PC-3 (cell line): ENCODE data around the gene DLG4. TPM values are rescaled to one million over a fixed set of nuclear protein-coding genes. Genes with fewer than 3 reads are reported as not detected.
A peak's percentile ranks its signal among the peaks of the same experiment; 100 is the strongest.

ENCODE experiments used
- ATAC-seq: fragments of 200-7000 bp; cut with Tn5 transposase; 2 replicates; pipeline ENCODE4 v1.9.1; 2020; ENCODE audit warnings: mild to moderate bottlenecking, moderate library complexity
- BruUV-seq: library from RNA; stranded (reverse); fragments of 400-500 nt; replicated peaks from 2 replicates; lab custom pipeline; 2021; lab: Mats Ljungman, UMichigan
- CTCF ChIA-PET: fragments of 300-600 bp; sonication (Branson Sonifier 250); formaldehyde crosslinking; loops from one replicate; lab custom pipeline; 2022; ENCODE audit warnings: antibody characterized with exemption; lab: Charles Lee
- POLR2A ChIA-PET: fragments of 300-600 bp; sonication (Branson Sonifier 250); formaldehyde crosslinking; loops from one replicate; lab custom pipeline; 2022; ENCODE audit warnings: antibody characterized with exemption; ENCODE audit not compliant: unreplicated experiment; lab: Charles Lee
- DNase-seq: peaks from one replicate; pipeline ENCODE4 v3.0.0-alpha.2; 2015
- H2AFZ ChIP-seq: fragments of 300-600 bp; sonication (generic); 2 replicates; pipeline ENCODE4 v1.6.0; 2016; ENCODE audit warnings: antibody characterized with exemption, low read length
- H3F3A ChIP-seq: fragments of 300-600 bp; sonication (generic); one replicate; pipeline ENCODE4 v1.6.0; 2017; ENCODE audit warnings: antibody characterized with exemption, low read length, control low read depth, mild to moderate bottlenecking; ENCODE audit not compliant: unreplicated experiment
- H3K27ac ChIP-seq: fragments of 300-600 bp; sonication (generic); 2 replicates; pipeline ENCODE4 v1.5.1; 2016; ENCODE audit warnings: mild to moderate bottlenecking, low read length
- H3K27me3 ChIP-seq: fragments of 300-600 bp; sonication (generic); 2 replicates; pipeline ENCODE4 v1.6.1; 2016; ENCODE audit warnings: low read length, mixed read lengths
- H3K36me3 ChIP-seq: fragments of 300-600 bp; sonication (generic); 2 replicates; pipeline ENCODE4 v1.6.1; 2016; ENCODE audit warnings: low read depth, mixed run types, low read length, mixed read lengths
- H3K4me1 ChIP-seq: fragments of 300-600 bp; sonication (generic); 2 replicates; pipeline ENCODE4 v1.5.1; 2016; ENCODE audit warnings: low read length; ENCODE audit not compliant: insufficient read depth
- H3K4me2 ChIP-seq: fragments of 300-600 bp; sonication (generic); 2 replicates; pipeline ENCODE4 v1.6.0; 2016; ENCODE audit warnings: low read length
- H3K4me3 ChIP-seq: fragments of 300-600 bp; sonication (generic); 2 replicates; pipeline ENCODE4 v1.5.1; 2016; ENCODE audit warnings: mild to moderate bottlenecking, low read length, mixed read lengths
- H3K79me2 ChIP-seq: fragments of 300-600 bp; sonication (generic); 2 replicates; pipeline ENCODE4 v1.6.1; 2017; ENCODE audit warnings: low read length, mixed read lengths
- H3K9ac ChIP-seq: fragments of 300-600 bp; sonication (generic); 2 replicates; pipeline ENCODE4 v1.6.0; 2016; ENCODE audit warnings: mild to moderate bottlenecking, low read length
- H3K9me2 ChIP-seq: fragments of 300-600 bp; sonication (generic); replicated peaks from 2 replicates; pipeline ENCODE4 v1.6.1; 2016; ENCODE audit warnings: mixed run types, low read length, mixed read lengths
- H3K9me3 ChIP-seq: fragments of 300-600 bp; sonication (generic); 2 replicates; pipeline ENCODE4 v1.6.1; 2016; ENCODE audit warnings: low read length, mixed read lengths
- H4K20me1 ChIP-seq: fragments of 300-600 bp; sonication (generic); 2 replicates; pipeline ENCODE4 v1.6.1; 2016; ENCODE audit warnings: low read length, mixed read lengths
- CTCF ChIP-seq: fragments of 300-600 bp; sonication (generic); conservative IDR thresholded peaks from 2 replicates; pipeline ENCODE4 v1.5.1; 2017; ENCODE audit warnings: antibody characterized with exemption, low read depth, mild to moderate bottlenecking, low read length
- EZH2 ChIP-seq: fragments of 300-600 bp; sonication (generic); IDR thresholded peaks from one replicate; pipeline ENCODE4 v1.6.1; 2017; ENCODE audit warnings: antibody characterized with exemption, mild to moderate bottlenecking, low read length; ENCODE audit not compliant: unreplicated experiment
- EZH2phosphoT487 ChIP-seq: fragments of 300-600 bp; sonication (generic); IDR thresholded peaks from 2 replicates; pipeline ENCODE4 v1.6.1; 2018; ENCODE audit warnings: mild to moderate bottlenecking, antibody characterized with exemption, low read length, borderline replicate concordance
- intact Hi-C: fragments of 100-400 bp; cut with micrococcal nuclease; formaldehyde crosslinking; loops from 2 replicates; pipeline ENCODE4 v1.9.0; 2023
- total RNA-seq: library from RNA; depleted of rRNA; stranded (reverse); fragments of >200 nt; gene quantifications from 2 replicates; pipeline ENCODE4 v1.2.3, GENCODE V29; 2014

The DLG4 gene
- total RNA-seq, 1 experiment from 2014 or later: 6.5 TPM

- TF ChIP-seq EZH2phosphoT487 (no peak), CTCF (no peak), EZH2 (no peak)
Observed at GRCh38 chr17:7177954-7178477, 41.6 kb downstream of the DLG4 start.

GRCh38 chr17:7177191-7177953 is 42.3 kb downstream of the DLG4 start:
- TF ChIP-seq EZH2: no peak
- TF ChIP-seq EZH2phosphoT487: no peak
- peak; percentile 78 for TF ChIP-seq CTCF
- H3K9me3 ChIP-seq: no peaks in the 10 kb centered on the region
- intact Hi-C loops: loop anchor here (2.0 kb wide), 1 partner anchor 131 kb away; no protein-coding TSS in a partner anchor
- H3K4me2 ChIP-seq: peak overlapping the region; percentile 98
- H3K9ac ChIP-seq: peak overlapping the region; percentile 27
- peak; percentile 83 for ATAC-seq
- no peak overlapping the region for H3K27ac ChIP-seq
- H3K36me3 ChIP-seq: no peaks in the 10 kb centered on the region
- H3K27me3 ChIP-seq: no peaks in the 10 kb centered on the region
- peak overlapping the region; percentile 90 for H2AFZ ChIP-seq
- no peaks in the 10 kb centered on the region for H3F3A ChIP-seq
- H3K4me3 ChIP-seq: peak overlapping the region; percentile 77
- ChIA-PET POLR2A (no interaction called here), CTCF (interaction anchor here (2.1 kb wide), 1 partner anchor 132 kb away, joined by 11 read pairs; no protein-coding TSS in a partner anchor)
- H3K9me2 ChIP-seq: no peaks in the 10 kb centered on the region
- no peaks in the 10 kb centered on the region for H4K20me1 ChIP-seq
- peak; percentile 66 for DNase-seq
- H3K79me2 ChIP-seq: no peaks in the 10 kb centered on the region
- no TSS peak for BruUV-seq
- no peaks in the 10 kb centered on the region for H3K4me1 ChIP-seq

More at GRCh38 chr17:7177954-7178477, 41.6 kb downstream of the DLG4 start:
- H3K4me2 ChIP-seq: peak overlapping the region; percentile 98
- H3K9me3 ChIP-seq: no peaks in the 10 kb centered on the region
- peak; percentile 4 for DNase-seq
- H3K9me2 ChIP-seq: no peaks in the 10 kb centered on the region
- no peaks in the 10 kb centered on the region for H3K4me1 ChIP-seq
- peak overlapping the region; percentile 77 for H3K4me3 ChIP-seq
- intact Hi-C loops: loop anchor here (2.0 kb wide), 1 partner anchor 131 kb away; no protein-coding TSS in a partner anchor
- H3F3A ChIP-seq: no peaks in the 10 kb centered on the region
- no peaks in the 10 kb centered on the region for H3K79me2 ChIP-seq
- ChIA-PET POLR2A (interaction anchor here (0.6 kb wide), 1 partner anchor 132 kb away, joined by 3 read pairs; no protein-coding TSS in a partner anchor), CTCF (interaction anchor here (2.1 kb wide), 1 partner anchor 132 kb away, joined by 11 read pairs; no protein-coding TSS in a partner anchor)
- BruUV-seq: no TSS peak
- peak; percentile 47 for ATAC-seq
- no peaks in the 10 kb centered on the region for H3K36me3 ChIP-seq
- no peaks in the 10 kb centered on the region for H4K20me1 ChIP-seq
- peak overlapping the region; percentile 27 for H3K9ac ChIP-seq
- H3K27ac ChIP-seq: no peak overlapping the region
- no peaks in the 10 kb centered on the region for H3K27me3 ChIP-seq
- H2AFZ ChIP-seq: peak overlapping the region; percentile 90
